ENCODE results near the gene ADARB2.
"Not testable (repeated sequence)": the region's sequence is repeated elsewhere in the genome, so short reads cannot be mapped to it uniquely, and the experiment has no call there.

The ADARB2 gene

GRCh38 chr10:1354809-1355710 is 382.3 kb downstream of the ADARB2 start:
- TF ChIP-seq, protein P1, sequence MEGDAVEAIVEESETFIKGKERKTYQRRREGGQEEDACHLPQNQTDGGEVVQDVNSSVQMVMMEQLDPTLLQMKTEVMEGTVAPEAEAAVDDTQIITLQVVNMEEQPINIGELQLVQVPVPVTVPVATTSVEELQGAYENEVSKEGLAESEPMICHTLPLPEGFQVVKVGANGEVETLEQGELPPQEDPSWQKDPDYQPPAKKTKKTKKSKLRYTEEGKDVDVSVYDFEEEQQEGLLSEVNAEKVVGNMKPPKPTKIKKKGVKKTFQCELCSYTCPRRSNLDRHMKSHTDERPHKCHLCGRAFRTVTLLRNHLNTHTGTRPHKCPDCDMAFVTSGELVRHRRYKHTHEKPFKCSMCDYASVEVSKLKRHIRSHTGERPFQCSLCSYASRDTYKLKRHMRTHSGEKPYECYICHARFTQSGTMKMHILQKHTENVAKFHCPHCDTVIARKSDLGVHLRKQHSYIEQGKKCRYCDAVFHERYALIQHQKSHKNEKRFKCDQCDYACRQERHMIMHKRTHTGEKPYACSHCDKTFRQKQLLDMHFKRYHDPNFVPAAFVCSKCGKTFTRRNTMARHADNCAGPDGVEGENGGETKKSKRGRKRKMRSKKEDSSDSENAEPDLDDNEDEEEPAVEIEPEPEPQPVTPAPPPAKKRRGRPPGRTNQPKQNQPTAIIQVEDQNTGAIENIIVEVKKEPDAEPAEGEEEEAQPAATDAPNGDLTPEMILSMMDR (IDR thresholded peaks at IDR 0.05; ENCODE audit: low read depth, low read length): no peak
- Histone ChIP-seq H3K4me3 (ENCODE audit: low read depth, low read length) (no peak overlapping the region), H3K9me3 (no peaks in the 10 kb centered on the region), H3K36me3 (no peaks in the 10 kb centered on the region), H3K4me1 (no peaks in the 10 kb centered on the region), H3K27me3 (no peaks in the 10 kb centered on the region)
- no peak for DNase-seq

- H3K36me3 ChIP-seq; H3K4me3 ChIP-seq (ENCODE audit: low read depth, low read length); H3K9me3 ChIP-seq; H3K27me3 ChIP-seq; DNase-seq; H3K4me1 ChIP-seq: not testable (repeated sequence)
These were observed 385.0 kb downstream of the ADARB2 start for GRCh38 chr10:1352296-1352695.

DNA sequence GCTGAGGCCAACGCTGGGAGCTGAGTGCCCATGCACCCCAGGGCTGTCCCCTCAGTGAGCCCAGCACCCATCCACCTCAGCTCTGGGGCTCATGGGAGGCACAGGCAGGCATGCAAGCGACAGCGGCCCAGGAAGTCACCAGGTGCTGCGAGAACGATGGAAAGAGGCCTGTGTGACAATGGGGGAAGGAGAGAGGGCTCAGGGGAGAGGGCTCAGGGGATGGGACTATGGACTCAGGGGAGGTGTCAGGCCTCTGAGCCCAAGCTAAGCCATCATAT is 388.6 kb downstream of the ADARB2 start:
- H3K27me3 ChIP-seq: no peaks in the 10 kb centered on the region
- no peaks in the 10 kb centered on the region for H3K36me3 ChIP-seq
- no peak for DNase-seq
- no peak overlapping the region for H3K4me3 ChIP-seq (ENCODE audit: low read depth, low read length)
- no peaks in the 10 kb centered on the region for H3K4me1 ChIP-seq
- TF ChIP-seq, protein P1 (IDR thresholded peaks at IDR 0.05; ENCODE audit: low read depth, low read length): no peak
- no peaks in the 10 kb centered on the region for H3K9me3 ChIP-seq

- no peaks in the 10 kb centered on the region for H3K9me3 ChIP-seq
- TF ChIP-seq, protein P1 (IDR thresholded peaks at IDR 0.05; ENCODE audit: low read depth, low read length): no peak
- H3K27me3 ChIP-seq: no peaks in the 10 kb centered on the region
- no peaks in the 10 kb centered on the region for H3K36me3 ChIP-seq
- no peaks in the 10 kb centered on the region for H3K4me1 ChIP-seq
- DNase-seq: no peak
- no peak overlapping the region for H3K4me3 ChIP-seq (ENCODE audit: low read depth, low read length)
These were observed 389.2 kb downstream of the ADARB2 start for GRCh38 chr10:1347962-1348772.

GRCh38 chr10:1347525-1347924 is 389.8 kb downstream of the ADARB2 start:
- H3K4me3 ChIP-seq (ENCODE audit: low read depth, low read length): no peak overlapping the region
- no peaks in the 10 kb centered on the region for H3K4me1 ChIP-seq
- TF ChIP-seq, protein P1 (IDR thresholded peaks at IDR 0.05; ENCODE audit: low read depth, low read length): no peak
- no peaks in the 10 kb centered on the region for H3K27me3 ChIP-seq
- H3K36me3 ChIP-seq: no peaks in the 10 kb centered on the region
- no peak for DNase-seq
- H3K9me3 ChIP-seq: no peaks in the 10 kb centered on the region

- H3K9me3 ChIP-seq: no peaks in the 10 kb centered on the region
- H3K4me1 ChIP-seq: no peaks in the 10 kb centered on the region
- H3K27me3 ChIP-seq: no peaks in the 10 kb centered on the region
- no peak for DNase-seq
- TF ChIP-seq, protein P1 (IDR thresholded peaks at IDR 0.05; ENCODE audit: low read depth, low read length): no peak
- H3K36me3 ChIP-seq: no peaks in the 10 kb centered on the region
- no peak overlapping the region for H3K4me3 ChIP-seq (ENCODE audit: low read depth, low read length)
These were observed 391.1 kb downstream of the ADARB2 start for GRCh38 chr10:1346201-1346600.

Measured in BE2C (cell line).